22Rv1 (cell line): ENCODE measurements around the gene NDUFS6.

Experiments
- H3K27ac ChIP-seq: fragments of 450-650 bp; 2 replicates; pipeline ENCODE4 v1.5.1; 2017
- ZFX ChIP-seq: fragments of 450-650 bp; IDR thresholded peaks from 2 replicates; pipeline ENCODE4 v1.6.1; 2017; ENCODE audit warnings: antibody characterized with exemption, borderline replicate concordance
- TF ChIP-seq, protein P1 (sequence below): fragments of 450-650 bp; IDR thresholded peaks from 2 replicates; pipeline ENCODE4 v1.5.1; 2017; ENCODE audit warnings: mild to moderate bottlenecking

NDUFS6 gene

DNA sequence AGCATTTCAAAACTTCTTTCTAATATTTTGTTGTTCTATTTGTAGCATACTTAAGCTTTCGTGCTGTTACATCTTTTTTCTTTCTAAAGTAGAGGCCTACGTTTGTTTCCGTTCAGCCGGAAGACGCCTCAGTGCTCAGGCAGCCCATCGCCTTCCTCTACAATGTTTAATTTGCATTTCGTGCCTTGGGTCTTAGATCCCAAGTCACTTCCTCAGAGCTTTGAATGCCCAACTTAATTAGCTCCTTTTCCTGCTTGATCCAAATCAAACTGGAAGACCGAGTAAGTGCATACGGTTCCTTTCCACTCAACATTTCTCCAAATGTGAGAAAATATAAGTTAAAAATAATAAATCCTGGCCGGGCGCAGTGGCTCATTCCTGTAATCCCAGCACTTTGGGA, 44.7 kb upstream of the NDUFS6 start:
- no peak for TF ChIP-seq ZFX
- TF ChIP-seq, protein P1, sequence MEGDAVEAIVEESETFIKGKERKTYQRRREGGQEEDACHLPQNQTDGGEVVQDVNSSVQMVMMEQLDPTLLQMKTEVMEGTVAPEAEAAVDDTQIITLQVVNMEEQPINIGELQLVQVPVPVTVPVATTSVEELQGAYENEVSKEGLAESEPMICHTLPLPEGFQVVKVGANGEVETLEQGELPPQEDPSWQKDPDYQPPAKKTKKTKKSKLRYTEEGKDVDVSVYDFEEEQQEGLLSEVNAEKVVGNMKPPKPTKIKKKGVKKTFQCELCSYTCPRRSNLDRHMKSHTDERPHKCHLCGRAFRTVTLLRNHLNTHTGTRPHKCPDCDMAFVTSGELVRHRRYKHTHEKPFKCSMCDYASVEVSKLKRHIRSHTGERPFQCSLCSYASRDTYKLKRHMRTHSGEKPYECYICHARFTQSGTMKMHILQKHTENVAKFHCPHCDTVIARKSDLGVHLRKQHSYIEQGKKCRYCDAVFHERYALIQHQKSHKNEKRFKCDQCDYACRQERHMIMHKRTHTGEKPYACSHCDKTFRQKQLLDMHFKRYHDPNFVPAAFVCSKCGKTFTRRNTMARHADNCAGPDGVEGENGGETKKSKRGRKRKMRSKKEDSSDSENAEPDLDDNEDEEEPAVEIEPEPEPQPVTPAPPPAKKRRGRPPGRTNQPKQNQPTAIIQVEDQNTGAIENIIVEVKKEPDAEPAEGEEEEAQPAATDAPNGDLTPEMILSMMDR = no peak
- H3K27ac ChIP-seq = no peak overlapping the region

DNA sequence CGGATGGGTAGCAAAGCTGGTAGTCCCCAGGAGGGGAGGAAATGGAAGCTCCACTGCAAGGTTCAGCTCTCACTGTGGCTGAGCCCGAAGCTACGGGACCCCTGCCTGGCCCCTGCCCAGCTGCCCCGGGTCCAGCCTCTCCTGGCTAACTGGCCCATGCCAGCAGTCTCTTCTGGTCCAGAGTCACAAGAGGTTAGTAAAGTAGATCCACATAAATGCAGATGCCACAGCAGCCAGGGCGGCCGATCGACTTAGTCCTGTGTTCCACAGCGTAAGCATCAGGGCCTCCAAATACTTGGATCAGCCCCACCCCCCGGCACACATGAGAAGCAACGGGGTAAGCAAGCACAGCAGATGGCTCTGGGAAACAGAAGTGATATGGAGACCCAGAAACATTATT, 43.7 kb upstream of the NDUFS6 start:
- no peak for TF ChIP-seq ZFX
- TF ChIP-seq, protein P1 = no peak

DNA sequence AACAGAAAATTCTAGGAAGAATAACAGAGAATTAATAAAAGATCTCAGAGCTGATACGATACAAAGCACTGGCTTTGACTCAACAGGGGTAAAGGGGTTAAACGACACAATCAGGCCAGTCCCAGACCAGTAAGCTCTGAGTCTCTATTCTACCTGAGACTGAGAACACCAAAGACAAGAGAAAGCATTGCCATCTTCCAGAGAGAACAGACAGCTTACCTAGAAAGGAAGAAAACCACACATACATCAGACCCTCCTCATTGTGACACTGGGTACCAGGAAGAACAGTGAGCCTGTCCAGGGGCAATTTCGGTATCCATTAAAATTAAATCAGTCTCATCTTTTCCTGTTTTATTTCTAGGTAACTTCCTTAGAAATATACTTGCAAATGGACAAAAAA, 42.6 kb upstream of the NDUFS6 start:
- no peak overlapping the region for H3K27ac ChIP-seq
- TF ChIP-seq ZFX = no peak
- TF ChIP-seq, protein P1 = no peak

More for the DNA sequence above, 43.7 kb upstream of the NDUFS6 start:
- H3K27ac ChIP-seq = no peak overlapping the region

DNA sequence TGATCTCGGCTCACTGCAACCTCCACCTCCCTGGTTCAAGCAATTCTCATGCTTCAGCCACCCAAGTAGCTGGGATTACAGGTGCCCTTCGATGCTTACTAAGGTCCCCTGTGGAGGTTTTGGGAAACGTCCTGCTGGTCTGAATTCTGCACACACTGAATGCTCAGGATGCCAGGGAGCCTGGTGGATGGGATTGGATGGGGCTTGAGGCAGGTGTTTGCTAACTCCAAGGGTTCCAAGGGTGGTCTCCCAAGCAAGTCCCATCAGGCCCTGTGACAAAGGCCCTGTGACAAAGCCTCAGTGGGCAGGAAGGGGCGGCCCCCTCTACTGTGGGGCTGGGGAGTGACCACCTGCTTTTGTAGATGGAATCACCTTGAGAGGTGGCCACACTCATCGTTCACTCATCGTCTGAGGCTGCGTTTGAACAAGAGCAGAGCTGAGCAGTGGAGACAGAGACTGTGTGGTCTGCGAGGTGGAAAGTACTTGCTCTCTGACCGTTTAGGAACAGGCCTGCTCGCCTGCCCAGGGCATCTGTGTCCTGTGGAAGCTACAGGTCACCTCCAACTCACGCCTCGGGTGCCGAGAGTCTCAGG, 41.7 kb upstream of the NDUFS6 start:
- TF ChIP-seq, protein P1 = no peak
- TF ChIP-seq ZFX = no peak
- H3K27ac ChIP-seq = no peak overlapping the region

DNA sequence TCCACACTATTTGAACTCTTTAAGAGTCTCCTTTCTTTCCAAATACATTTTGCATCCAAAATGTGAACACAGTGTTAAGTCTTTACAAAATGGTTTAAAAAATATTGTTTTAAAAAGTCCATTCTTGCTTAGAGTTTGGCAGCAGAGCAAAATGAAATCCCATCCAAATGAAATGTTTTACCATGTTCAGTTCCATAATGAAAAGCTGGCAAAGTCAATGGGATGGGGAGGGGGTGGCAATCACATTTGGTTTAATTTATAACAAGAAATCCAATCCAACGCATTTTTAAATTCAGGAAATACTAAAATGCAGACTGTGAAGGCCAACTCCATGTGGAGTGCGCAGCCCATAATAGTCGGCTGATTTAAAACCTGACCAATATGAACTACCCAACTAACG, 41.0 kb upstream of the NDUFS6 start:
- TF ChIP-seq, protein P1 = no peak
- TF ChIP-seq ZFX = no peak

DNA sequence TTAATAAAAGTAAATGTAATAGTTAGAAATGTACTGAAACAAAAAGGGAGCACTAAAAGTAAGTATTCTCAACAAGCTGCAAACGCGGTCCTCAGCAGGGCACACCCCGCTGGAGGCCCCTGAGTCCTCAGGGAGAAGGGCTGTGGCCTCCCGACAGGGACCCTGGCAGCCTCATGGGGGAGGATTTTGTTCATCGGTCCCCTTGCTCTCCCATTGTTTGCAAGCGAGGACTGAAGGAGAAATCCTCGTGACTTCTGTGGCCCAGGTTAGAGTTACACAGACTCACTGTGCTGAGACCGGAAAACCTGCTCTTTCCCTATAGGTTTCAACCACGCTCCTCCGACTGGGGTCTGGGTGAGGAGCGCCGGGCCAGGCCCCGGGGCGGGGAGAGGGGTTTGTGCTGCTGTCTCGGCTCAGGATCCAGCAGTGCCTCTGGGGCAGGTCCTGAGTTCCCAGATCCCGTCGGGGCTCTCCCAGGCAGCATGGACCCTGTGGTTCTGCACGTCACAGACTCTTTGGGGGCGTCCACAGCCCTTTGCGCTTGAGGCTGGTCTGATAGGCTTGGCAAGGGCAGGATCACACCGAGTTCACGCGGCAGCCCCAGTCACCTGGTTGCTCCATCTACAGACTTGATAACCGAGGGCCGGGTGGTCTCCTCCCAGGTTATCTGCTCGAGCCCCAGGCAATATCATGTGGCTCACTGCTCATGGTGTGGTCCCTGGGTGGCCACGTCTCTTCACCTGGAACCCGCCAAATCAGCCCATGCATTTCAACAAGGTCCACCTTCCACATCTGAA, 40.4 kb upstream of the NDUFS6 start:
- TF ChIP-seq ZFX = no peak
- TF ChIP-seq, protein P1 = no peak
- H3K27ac ChIP-seq = no peak overlapping the region

More for the DNA sequence above, 41.0 kb upstream of the NDUFS6 start:
- no peak overlapping the region for H3K27ac ChIP-seq

DNA sequence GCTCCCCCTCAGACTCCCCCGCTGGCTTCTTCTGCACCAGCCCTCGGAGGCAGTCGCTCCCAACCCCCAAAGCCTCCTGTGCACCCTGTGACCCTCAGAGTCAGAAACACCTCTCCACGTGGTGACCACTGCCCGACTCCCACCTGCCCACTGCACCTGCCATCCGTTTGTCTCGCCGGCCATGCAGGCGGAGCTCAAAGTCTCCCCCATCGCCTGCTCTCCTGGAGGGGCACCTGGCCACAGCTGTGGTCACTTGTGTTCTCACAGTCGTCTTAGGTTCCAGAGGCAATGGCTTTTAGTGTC, 39.8 kb upstream of the NDUFS6 start:
- H3K27ac ChIP-seq = no peak overlapping the region
- TF ChIP-seq, protein P1 = no peak
- TF ChIP-seq ZFX = no peak
